Cortex of kidney (tissue), 1 donor: ENCODE measurements around the gene GJC2.
A peak's percentile ranks its signal among the peaks of the same experiment; 100 is the strongest.

Experiments
- DNase-seq: peaks from one replicate; lab custom pipeline; 2025; lab: John Stamatoyannopoulos, UW

Gene GJC2

DNA sequence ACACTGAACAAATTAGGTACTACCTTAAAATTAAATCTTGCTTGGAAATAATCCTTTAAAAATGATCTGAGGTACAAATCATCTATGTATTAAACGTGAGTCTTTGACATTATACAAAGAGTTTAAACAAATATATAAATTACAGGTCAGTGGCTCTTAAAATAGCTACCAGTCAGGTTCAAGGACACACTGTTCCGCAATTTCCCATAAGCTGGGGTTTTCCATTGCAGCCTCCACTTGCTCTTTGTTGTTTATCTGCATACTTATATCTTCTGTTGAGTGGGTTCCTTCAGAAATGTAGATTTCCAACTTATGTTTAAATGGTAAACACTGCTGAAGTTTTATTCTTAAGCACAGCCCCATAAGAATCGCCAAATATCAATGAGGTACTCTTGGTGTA, 34.9 kb upstream of the GJC2 start:
- DNase-seq = no peak

GRCh38 chr1:228117335-228117734, 32.4 kb upstream of the GJC2 start:
- DNase-seq = no peak

GRCh38 chr1:228118040-228118439, 31.7 kb upstream of the GJC2 start:
- DNase-seq = no peak

DNA sequence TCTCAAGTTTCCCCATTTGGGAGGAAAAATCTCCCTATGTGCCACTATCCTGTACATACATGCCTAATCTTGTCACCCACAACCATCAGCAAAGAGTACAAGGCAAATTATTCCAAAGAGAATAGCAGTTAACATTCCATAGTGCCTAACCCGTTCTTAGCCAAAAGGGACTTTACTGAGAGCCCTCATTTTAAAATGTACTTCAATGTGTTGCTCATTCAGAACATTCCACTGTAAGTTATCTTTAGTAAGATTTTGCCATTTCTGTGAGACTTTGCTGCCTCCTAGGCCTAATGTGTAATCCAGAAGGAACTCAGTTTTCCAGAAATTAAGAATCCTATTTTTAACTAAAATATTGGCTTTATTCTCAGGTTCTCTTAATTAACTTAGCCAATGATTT, 29.4 kb upstream of the GJC2 start:
- DNase-seq = no peak

GRCh38 chr1:228120857-228121489, 28.8 kb upstream of the GJC2 start:
- DNase-seq = no peak

DNA sequence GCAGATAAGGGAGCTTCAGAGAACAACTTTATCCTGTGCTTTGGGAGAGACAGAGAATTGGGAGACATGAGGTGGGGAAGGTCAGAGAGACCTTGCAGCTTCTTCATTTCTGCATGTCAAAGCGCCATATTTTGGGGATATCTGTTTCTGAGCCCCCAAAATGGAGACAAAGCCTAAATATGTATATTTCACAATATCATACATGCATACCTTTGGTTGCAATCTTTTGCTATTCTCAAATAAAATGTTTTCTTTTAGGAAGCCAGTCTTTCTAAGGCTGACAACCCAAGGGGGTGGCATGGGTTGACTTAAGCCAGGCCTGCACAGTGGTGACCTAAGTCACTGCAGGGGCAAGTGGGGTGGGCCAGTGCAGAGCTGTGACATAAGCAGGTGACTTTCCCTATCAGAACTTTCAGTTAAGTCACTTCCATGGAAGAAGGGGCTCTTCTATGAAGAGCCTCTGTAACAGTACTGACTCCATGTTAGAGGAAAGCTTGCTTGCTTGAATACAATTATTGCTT, 26.7 kb upstream of the GJC2 start:
- DNase-seq = no peak

DNA sequence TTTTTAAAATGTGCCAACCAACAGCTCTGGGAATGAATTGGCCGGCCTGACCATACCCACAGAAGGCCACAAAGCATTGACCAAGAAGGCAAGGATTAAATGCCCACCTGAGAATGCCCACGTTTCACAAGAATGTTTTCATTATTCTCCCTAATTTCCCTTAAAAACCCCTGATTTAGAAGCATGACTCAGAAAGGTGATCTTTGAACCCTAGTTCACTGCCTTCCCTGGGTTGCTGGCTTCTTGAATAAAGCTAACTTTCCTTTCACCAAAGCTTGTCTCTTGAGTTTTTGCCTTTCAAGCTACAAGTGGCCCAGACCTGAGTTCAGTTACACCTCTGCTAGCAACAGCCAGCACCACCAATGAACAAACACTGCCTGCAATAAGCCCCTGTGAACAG, 26.2 kb upstream of the GJC2 start:
- DNase-seq = no peak

- DNase-seq = no peak
These were observed 24.5 kb upstream of the GJC2 start for GRCh38 chr1:228125185-228125584.

DNA sequence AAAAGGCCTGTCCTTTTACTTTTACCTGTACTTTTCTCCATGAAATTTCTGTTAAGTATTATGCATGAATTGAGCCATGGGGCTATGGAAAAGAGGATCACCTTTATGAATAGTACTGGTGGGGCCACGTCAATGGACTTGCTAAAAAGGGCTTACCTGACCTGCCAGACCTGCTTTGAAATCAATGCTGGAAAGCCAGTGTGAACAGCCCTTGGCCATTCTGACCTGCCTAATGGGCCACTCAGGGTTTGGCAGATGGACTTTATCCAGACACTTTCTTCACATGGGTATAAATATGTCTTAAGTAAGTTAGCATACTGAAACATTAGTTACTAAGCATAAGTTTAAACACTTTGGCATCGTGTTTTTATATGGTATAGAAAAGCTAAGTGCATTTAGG, 18.0 kb upstream of the GJC2 start:
- DNase-seq = no peak

DNA sequence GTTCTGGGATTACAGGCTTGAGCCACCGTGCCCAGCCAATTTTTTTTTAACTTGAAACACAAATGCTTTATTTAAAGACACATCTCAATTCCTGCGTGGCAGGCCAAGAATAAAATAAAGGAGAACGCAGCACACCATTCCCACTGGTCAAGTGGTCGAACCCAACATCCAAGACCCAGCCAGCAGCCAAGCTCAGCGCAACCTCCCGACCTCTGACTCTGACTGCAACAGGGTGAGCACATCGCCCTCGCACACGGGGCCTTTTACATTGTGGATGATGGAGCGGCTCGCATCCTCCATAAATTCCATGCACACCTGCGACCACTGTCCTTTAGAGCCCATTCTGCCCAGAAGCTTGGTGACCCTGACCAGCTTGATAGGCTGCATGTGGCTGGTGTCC, 15.1 kb upstream of the GJC2 start:
- no peak for DNase-seq

DNA sequence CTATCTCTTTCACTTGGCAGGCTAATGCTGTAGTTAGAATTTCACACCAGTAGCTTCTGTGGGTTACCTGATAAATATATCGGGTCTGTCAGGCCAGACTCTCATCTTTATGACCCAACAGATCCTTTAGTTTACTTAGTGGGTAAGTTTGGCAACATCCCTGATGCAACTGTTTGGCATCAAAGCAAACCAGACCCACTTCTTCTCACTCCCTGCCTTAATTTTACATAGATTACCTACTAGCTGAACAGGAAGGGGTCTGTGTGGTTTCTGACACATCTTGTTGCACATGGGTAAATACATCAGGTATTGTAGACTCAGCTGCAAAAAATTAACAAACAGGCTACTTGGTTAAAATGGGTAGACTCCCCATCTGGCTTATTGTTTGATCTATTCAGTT, 12.8 kb upstream of the GJC2 start:
- no peak for DNase-seq

DNA sequence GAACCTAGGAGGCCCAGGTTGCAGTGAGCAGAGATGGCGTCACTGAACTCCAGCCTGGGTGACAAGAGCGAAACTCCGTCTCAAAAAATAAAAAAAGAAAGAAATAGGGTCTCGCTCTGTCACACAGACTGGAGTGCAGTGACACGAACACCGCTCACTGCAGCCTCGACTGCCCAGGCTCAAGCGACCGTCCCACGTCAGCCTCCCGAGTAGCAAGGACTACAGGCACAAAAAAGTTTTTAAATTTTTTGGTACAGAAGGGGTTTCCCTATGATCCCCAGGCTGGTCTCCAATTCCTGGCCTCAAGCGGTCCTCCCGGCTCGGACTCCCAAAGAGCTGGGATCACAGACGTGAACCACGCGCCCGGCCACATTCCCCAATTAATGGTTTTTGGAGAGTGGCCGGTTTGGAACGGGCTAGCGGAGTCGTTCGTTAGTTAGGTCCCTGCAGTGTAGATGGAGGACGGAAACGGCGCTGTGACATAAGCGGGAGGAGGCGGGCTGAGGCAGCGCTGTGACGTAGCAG, 10.3 kb upstream of the GJC2 start:
- no peak for DNase-seq

DNA sequence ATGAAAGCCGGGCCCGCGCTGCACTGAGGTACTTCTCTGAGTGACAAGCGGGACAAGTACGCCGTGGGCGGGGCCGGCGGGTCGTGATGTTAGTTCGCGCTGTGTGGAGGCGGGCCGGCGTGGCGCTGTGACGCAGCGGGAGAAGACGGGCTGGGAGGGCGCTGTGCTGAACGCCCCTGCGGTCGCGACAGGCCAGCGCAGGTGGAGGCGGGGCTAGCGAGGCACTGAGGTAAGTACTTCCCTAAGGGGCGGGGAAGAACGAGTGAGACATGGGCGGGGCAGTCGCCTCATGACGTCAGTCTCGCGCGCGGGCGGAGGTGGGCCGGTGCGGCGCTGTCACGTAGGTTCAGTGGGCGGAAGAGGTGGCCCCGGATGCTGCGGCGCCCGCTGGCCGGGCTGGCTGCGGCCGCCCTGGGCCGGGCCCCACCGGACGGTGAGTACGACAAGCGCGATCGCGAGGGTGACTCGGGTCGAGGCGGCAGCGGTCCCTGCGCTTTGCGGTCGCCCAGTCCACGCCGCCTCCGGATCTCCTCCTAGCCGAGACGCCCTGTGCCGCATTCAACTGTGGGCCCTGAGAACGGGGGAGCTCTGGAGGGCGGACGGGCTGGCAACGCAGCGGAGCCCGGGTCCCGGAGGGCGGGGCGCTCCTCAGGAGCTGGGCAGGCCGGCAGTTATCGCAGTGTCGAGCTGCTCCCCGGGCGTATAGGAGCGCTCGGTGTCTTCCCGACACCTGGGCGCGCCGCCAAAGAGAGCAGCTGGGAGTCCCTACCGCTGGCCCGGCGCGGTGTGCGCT, 9.6 kb upstream of the GJC2 start, which contains the start of gene GUK1:
TSS of gene GUK1 (plus strand) at position 349 of the 793 bp plus-strand sequence. CDS start at position 373, 24 bp downstream.
- peak; percentile 97 for DNase-seq

GRCh38 chr1:228140724-228141225, 9.0 kb upstream of the GJC2 start:
- no peak for DNase-seq

DNA sequence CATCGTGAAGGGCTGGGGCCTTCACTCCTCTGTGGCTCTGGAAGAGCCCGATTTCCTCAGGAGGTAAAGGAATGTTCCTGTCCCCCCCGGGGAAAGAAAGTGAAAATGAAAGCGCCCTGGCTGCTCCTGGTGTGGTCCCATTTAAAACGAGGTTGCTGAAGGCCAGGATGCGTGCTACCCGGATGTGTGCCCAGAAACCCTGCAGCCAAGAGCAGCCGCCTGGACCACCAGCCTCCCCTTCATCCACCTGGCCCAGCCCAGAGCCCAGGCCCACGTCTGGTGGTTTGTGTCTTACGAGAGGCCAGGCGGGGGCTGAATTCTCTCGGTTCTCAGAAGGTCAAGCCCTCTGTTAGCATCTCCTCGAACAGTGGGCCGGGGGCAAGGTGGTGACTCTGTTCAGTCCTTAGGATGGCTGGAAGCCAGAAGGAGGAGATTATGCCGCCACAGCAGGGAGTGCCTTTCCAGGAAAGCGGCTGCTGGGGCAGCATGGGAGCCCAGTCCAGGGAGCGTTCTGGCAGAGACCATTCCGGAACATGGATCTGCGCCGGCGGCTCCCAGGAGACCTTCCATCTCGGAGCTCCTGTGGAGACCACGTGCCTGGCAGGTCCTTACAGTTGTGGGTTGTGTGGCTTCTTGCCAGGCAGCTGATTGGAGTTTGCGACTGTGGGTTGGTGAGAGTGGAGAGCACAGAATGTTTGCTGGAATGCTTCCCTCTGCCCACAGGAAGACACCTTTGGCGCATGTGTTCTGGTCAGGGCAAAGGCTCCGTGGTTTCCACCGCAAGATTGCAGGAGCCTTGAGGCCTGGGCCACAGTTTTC, 8.3 kb upstream of the GJC2 start:
- no peak for DNase-seq

- no peak for DNase-seq
These were observed 7.5 kb upstream of the GJC2 start for GRCh38 chr1:228142155-228142691.

- DNase-seq = no peak
These were observed 7.0 kb upstream of the GJC2 start for GRCh38 chr1:228142701-228143136.

- no peak for DNase-seq
These were observed 6.1 kb upstream of the GJC2 start for GRCh38 chr1:228143480-228144192.

- DNase-seq = no peak
These were observed 5.3 kb upstream of the GJC2 start for GRCh38 chr1:228144193-228144992.

DNA sequence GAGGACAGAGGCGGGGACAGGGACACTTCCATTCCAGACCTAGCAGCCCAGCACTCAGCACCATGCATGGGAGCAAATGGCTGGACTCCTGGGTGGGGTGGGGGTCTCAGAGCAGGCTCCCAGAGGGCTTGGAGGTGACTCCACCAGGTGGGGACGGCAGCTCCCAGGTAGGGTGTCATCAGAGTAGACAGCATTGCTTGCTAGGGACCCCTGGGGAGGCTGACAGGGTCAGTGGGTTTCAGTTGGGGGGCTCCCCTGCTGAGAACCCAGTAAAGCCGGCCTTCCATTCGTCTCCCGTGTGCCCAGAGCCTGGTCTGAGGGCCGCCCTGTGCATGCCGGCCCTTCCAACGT, 4.8 kb upstream of the GJC2 start:
- no peak for DNase-seq
